Transverse colon (tissue), 4 donors: ENCODE results near the gene VAV2. TPM values are rescaled to one million over a fixed set of nuclear protein-coding genes. Genes with fewer than 3 reads are reported as not detected.

Experiments used
- DNase-seq: peaks from one replicate; pipeline ENCODE4 v3.0.0-alpha.2; 2019
- H3K27ac ChIP-seq, 4 donors: fragments of 200-600 bp; sonication (generic); 2 replicates each; pipeline ENCODE4 v1.5.1; 2016 to 2018; ENCODE audit warnings: inconsistent platforms in 4 of 4
- H3K27me3 ChIP-seq: fragments of 200-600 bp; sonication (generic); 2 replicates; pipeline ENCODE4 v1.5.1; 2017; ENCODE audit warnings: inconsistent platforms
- H3K36me3 ChIP-seq, 4 donors: fragments of 200-600 bp; sonication (generic); 2 replicates each; pipeline ENCODE4 v1.5.1; 2017 to 2019; ENCODE audit warnings: inconsistent platforms in 4 of 4
- H3K4me1 ChIP-seq, 4 donors: fragments of 200-600 bp; sonication (generic); 2 replicates each; pipeline ENCODE4 v1.5.1; 2017 to 2020; ENCODE audit warnings: inconsistent platforms in 4 of 4
- H3K4me3 ChIP-seq, 4 donors: fragments of 200-600 bp; sonication (generic); 1 replicate in 1 of 4; 2 replicates in 3 of 4; pipeline versions ENCODE4 v1.5.1 to v1.6.1; 2017 to 2019; ENCODE audit warnings: inconsistent platforms in 4 of 4
- H3K9me3 ChIP-seq, 2 donors: fragments of 200-600 bp; sonication (generic); 2 replicates each; pipeline ENCODE4 v1.5.1; 2017 to 2019; ENCODE audit warnings: inconsistent platforms in 2 of 2
- CTCF ChIP-seq, 5 experiments: fragments of 200-600 bp in 3 of 5; fragments of 450-650 bp in 2 of 5; sonication (generic) in 3 of 5; IDR thresholded peaks; 1 replicate in 2 of 5; 2 replicates in 3 of 5; pipeline ENCODE4 v1.5.1; 2016 to 2017; ENCODE audit warnings: antibody characterized with exemption in 5 of 5, inconsistent platforms in 3 of 5, mild to moderate bottlenecking in 2 of 5, moderate library complexity in 1 of 5
- EP300 ChIP-seq: sonication (generic); formaldehyde crosslinking; IDR thresholded peaks from one replicate; pipeline ENCODE4 v1.6.1; 2017; ENCODE audit warnings: antibody characterized with exemption, low read depth
- POLR2A ChIP-seq: fragments of 450-650 bp; IDR thresholded peaks from one replicate; pipeline ENCODE4 v1.6.1; 2016; ENCODE audit warnings: antibody characterized with exemption, mild to moderate bottlenecking, moderate library complexity
- POLR2AphosphoS5 ChIP-seq, 3 donors: sonication (generic); formaldehyde crosslinking; IDR thresholded peaks; one replicate each; pipeline ENCODE4 v1.6.1; 2016; ENCODE audit warnings: antibody characterized with exemption in 3 of 3
- WGBS, 2 donors: methylation state at CpG; one replicate each; pipeline ENCODE4 v1.1.5; 2018; ENCODE audit warnings: low coverage in 1 of 2; 5-methylcytosine and 5-hydroxymethylcytosine counted together
- in situ Hi-C, 4 donors: fragments of 200-750 bp; cut with MboI; loops; one replicate each; pipeline versions ENCODE4 v1.15.0 to v1.15.1; 2017; ENCODE audit warnings: low sequenced_read_pairs in 3 of 4, low pct_ligation_motif_present in 1 of 4, low pct_unique_long_range_greater_than_20kb in 1 of 4
- intact Hi-C: fragments of 100-400 bp; cut with DNase I; formaldehyde crosslinking; loops from one replicate; pipeline ENCODE4 v1.15.1; 2023; ENCODE audit warnings: low total_unique reads
- total RNA-seq, 4 donors: library from RNA; depleted of rRNA; stranded (reverse); fragments of >200 nt; gene quantifications; one replicate each; pipeline ENCODE4 v1.1.0, GENCODE V29; 2016

VAV2 gene
- total RNA-seq, 4 donors from 2014 or later, result 8.2 to 52.4 (median 24.5) TPM

GRCh38 chr9:133814586-133815208 lies 177.4 kb downstream of the VAV2 start:
- WGBS, 2 donors, result 78 to 84% methylated on average over 11 to 25 of the region's 25 CpGs
- no peak overlapping the region for H3K27ac ChIP-seq

DNA sequence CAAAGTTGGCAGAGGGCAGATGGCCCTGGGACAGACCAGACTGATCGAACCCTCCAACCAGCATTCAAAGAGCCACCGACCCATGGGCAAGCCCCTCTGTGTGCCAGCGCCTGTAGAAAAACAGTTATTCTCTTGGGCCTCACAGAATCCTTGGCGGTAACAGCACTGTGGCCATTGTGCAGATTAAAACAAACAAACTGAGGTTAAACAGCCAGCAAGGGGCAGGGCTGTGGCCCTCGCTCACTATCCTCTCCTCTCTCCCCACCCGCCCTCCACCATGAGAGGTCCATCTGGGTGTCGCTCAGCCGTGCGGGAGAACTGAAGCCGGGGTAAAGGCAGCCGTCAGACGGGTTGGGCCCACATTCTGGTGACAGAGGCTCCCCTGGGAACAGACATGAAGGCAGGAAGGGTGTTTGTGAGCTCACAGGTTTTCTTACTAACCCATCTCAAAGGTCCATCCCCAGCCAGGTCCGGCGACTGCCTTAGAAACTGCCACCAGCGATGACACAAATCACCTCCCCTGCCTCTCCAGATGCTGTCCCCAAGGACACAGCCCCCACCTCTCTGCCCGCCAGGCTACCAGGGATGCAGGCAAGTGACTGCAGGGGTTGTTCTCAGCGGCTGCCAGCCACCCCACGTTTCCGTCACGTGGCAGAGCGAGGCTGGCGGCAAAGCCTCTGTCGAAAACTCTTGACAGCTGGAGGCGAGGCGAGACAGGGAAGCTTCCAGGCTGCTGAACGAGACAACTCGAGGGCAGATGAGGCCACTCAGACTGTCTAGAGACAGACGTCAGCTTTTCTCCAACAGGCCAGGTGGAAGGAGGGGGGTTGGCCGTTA lies 178.2 kb downstream of the VAV2 start:
- intact Hi-C loops, result no loop called here
- no peak for DNase-seq
- H3K4me3 ChIP-seq, result no peak overlapping the region

More at GRCh38 chr9:133814586-133815208, 177.4 kb downstream of the VAV2 start:
- intact Hi-C loops, result no loop called here
- no peaks in the 10 kb centered on the region for H3K36me3 ChIP-seq
- in situ Hi-C loops, result no loop called here
- no peak for DNase-seq
- H3K9me3 ChIP-seq, result no peaks in the 10 kb centered on the region
- H3K27me3 ChIP-seq, result no peaks in the 10 kb centered on the region
- no peak overlapping the region for H3K4me3 ChIP-seq
- no peaks in the 10 kb centered on the region for H3K4me1 ChIP-seq
- TF ChIP-seq POLR2A (no peak), EP300 (no peak), POLR2AphosphoS5 (IDR thresholded peaks at IDR 0.05) (no peak), CTCF (IDR thresholded peaks at IDR 0.05) (no peak)

GRCh38 chr9:133812941-133813748 lies 179.0 kb downstream of the VAV2 start:
- H3K27ac ChIP-seq, result no peak overlapping the region
- H3K36me3 ChIP-seq, result no peaks in the 10 kb centered on the region
- intact Hi-C loops, result no loop called here
- TF ChIP-seq EP300 (no peak), POLR2AphosphoS5 (IDR thresholded peaks at IDR 0.05) (no peak), POLR2A (no peak), CTCF (IDR thresholded peaks at IDR 0.05) (no peak)
- WGBS, 2 donors, result 85% methylated on average over 26 of the region's 26 CpGs; no CpG with 5 or more reads in 1 of the 2 donors
- H3K9me3 ChIP-seq, result no peaks in the 10 kb centered on the region
- H3K4me1 ChIP-seq, result no peaks in the 10 kb centered on the region
- no peak for DNase-seq
- no peaks in the 10 kb centered on the region for H3K27me3 ChIP-seq
- in situ Hi-C loops, result no loop called here
- H3K4me3 ChIP-seq, result no peak overlapping the region

More for the DNA sequence above, 178.2 kb downstream of the VAV2 start:
- TF ChIP-seq POLR2AphosphoS5 (IDR thresholded peaks at IDR 0.05) (peak in 1 of 3 donors; percentile 24), CTCF (IDR thresholded peaks at IDR 0.05) (no peak)
- in situ Hi-C loops, result no loop called here
- Histone ChIP-seq H3K36me3 (no peaks in the 10 kb centered on the region), H3K27me3 (no peaks in the 10 kb centered on the region), H3K4me1 (no peaks in the 10 kb centered on the region), H3K27ac (no peak overlapping the region), H3K9me3 (no peaks in the 10 kb centered on the region)
- WGBS, 2 donors, result 82% methylated on average over 29 of the region's 29 CpGs; no CpG with 5 or more reads in 1 of the 2 donors
